Measurements from ENCODE around the gene ANGEL1.
A peak's percentile ranks its signal among the peaks of the same experiment; 100 is the strongest.

ANGEL1 gene

DNA sequence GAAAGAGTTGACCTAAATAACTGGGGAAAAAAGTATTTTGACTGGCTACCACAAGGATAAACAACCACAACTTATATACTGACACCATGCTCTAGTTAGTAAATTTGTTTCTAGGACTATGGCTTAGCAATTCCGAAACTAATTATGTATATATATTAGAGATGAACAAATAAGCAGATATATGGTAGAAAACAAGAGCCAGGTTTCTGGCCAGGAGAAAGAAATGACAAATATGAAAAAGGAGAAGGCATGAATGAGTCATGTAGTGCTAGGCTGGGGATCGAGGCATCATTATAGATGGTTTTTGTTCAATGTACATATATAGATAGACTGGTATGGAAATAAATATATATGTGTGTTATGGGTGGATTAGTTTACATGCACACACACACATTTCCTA lies 8.0 kb upstream of the ANGEL1 start:
- DNase-seq, result no peak

GRCh38 chr14:76814726-76815645 lies 2.3 kb upstream of the ANGEL1 start:
- no peak for DNase-seq

DNA sequence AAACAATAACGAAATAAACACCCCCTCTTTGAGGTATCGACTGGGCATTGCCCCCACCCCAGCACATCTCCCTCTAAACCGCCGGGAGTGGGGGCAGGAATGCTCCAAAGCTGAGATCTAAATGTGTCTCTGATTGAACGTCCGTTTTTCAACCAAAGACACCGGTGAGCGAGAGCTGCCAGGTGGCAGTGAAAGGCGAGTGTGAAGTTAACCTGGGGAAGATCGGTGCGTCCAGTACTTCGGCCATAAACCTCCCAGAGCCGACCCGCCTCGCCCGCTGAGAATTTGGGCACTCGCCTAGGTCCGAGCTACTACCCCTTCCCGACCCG lies 625 bp downstream of the ANGEL1 start:
- DNase-seq, result no peak

- DNase-seq, result peak; percentile 17
Measured at GRCh38 chr14:76811561-76811960, 1.1 kb downstream of the ANGEL1 start.

- peak; percentile 77 for DNase-seq
Measured at GRCh38 chr14:76810953-76811400, 1.7 kb downstream of the ANGEL1 start.

GRCh38 chr14:76810525-76810924 lies 2.2 kb downstream of the ANGEL1 start:
- no peak for DNase-seq

- DNase-seq, result no peak
Measured at GRCh38 chr14:76808990-76809389, 3.7 kb downstream of the ANGEL1 start.

- DNase-seq, result peak; percentile 48
Measured at GRCh38 chr14:76808011-76808410, 4.7 kb downstream of the ANGEL1 start.

- no peak for DNase-seq
Measured at GRCh38 chr14:76806446-76806845, 6.2 kb downstream of the ANGEL1 start.

DNA sequence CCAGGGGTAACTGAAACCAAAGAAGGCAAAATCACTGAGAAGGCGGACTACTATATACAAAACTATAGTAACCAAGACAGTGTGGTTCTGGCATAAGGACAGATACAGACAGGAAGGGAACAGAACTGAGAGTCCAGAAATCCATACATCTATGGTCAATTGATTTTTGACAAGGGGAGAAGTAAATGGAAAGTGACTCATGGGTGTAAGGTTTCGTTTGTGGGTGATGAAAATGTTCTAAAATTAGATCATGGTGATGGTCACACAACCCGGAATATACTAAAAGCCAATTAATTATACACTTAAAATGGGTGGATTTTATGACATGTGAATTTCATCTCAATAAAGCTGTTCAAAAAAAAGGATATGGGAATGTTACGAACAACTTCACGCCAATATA lies 18.7 kb downstream of the ANGEL1 start:
- no peak for DNase-seq

DNA sequence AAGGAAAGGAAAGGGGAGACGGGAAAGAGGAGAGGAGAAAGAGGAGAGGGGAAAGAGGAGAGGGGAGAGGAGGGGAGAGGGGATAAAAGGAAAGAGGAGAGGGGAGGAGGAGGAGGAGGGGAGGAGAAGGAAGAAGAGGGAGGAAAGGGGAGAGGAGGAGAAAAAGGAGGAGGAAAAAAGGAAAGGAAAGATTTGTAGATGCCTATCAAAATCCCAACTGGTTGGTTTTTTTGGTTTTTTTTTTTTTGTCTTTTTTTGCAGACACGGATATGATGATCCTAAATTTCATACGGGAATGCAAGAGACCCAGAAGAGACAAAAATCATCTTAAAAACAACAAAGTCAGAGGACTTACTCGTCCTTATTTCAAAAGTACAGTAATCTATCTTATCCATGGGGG lies 19.4 kb downstream of the ANGEL1 start:
- DNase-seq, result no peak

DNA sequence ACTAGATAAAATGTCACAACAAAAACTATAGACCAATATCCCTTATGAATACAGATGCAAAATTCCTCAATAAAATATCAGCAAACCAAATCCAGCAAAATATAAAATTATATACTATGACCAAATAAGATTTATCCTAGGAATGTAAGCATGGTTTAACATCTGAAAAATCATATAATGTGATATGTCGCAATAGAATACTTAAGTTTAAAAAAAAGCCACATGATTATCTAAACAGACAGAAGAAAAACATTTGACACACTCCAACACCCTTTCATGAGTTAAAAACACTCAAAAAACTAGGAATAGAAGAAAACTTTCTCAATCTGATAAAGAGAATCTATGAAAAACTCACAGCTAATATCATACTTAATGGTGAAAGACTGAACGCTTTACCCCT lies 20.3 kb downstream of the ANGEL1 start:
- DNase-seq, result no peak

GRCh38 chr14:76786601-76787000 lies 26.1 kb downstream of the ANGEL1 start:
- no peak for DNase-seq

GRCh38 chr14:76784881-76785280 lies 27.8 kb downstream of the ANGEL1 start:
- DNase-seq, result peak; percentile 90

DNA sequence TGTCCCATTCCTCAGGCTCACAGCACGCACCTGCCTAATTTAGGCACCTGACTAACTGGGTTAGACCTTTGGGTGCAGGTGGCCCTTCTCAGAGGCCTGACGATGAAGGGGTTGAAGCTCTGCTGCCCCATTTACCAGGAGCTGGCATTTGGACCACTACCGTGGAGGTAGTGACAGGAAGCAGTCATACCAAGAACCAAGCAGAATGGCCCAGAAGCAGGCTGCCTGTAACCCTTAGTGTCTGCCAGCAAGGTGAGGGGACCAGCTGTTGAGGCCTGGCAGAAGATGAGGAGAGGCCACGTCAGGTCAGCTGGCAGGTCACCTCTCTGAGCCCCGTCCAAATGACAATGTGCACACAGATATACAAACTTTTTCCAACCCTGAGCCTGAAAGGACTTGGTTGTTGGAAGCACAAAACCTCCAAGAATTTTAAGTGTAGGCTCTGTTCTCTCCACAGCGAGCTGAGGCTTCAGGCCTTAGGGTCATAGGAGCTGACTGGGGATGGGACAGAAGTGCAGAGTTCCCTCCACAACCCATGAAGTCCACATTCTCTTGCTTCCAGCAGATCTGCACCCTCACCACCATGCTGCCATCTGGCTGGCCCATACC lies 28.3 kb downstream of the ANGEL1 start:
- no peak for DNase-seq

DNA sequence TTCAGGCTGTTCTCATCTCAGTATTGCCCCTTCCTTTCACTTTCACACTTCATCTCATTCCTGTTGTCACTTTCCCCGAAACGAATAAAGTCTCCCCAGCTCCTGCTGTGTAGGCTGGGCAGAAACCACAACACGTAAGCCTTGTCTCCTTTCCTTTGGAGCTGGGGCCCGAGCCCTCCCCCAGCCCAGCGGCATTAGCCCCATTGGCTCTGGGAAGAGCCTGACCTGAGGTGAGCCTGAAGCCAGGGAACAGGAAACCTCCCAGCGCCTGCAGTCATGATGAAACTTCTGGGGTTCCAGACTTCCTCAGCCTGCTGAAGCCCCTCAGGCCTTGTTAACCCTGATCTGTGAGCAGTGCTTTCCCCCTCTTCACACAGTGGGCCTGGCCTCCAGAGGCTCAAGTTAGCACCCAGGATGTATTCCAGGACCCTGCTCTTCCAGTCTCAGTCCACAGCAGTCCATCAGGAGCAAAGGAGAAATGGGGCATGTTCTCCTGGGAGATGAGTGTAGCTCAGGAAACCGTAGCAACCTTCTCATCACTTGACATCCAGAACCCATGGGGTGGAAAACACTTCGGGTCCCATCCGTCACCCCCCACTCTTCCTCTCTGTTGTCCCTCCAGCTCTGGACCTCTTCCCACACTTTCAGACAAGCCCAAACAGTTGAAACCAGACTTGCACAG lies 29.7 kb downstream of the ANGEL1 start:
- peak; percentile 76 for DNase-seq

- DNase-seq, result no peak
Measured at GRCh38 chr14:76782115-76782884, 30.4 kb downstream of the ANGEL1 start.

DNA sequence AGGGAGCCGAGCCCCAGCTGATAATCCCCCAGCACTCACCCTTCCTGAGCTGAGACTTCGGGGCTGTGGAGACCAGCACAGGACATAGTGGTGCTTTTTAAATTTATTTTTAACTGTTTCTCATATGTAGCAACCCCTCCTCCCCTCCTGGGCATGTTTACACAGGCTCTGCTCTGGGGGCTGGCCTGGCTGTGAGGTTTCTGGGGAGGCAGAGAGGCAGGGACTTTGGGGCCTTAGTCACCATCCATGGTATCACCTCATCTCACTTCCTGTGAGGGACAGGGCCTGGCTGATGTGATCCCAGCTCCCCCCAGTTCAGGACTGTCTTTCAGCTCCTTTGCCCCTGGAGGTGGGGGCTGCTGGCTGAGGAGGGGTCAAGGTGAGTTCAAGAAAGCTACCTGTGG lies 31.0 kb downstream of the ANGEL1 start:
- no peak for DNase-seq

- DNase-seq, result no peak
Measured at GRCh38 chr14:76780875-76781647, 31.6 kb downstream of the ANGEL1 start.

GRCh38 chr14:76780360-76780759 lies 32.3 kb downstream of the ANGEL1 start:
- DNase-seq, result no peak

DNA sequence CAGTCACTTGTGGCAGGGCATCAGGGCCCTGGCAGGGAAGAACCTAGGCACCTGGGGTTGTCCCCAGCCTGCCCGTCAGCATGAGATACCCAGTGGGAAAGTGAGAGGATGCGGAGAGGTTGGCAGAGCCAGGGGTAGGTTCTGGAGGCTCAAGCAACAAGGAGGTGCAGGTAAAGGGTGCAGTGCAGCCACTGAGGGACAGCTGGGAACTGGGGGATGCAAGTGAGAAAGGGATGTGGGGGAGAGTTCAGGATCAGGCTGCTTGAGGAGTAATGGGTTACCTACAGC lies 32.7 kb downstream of the ANGEL1 start:
- no peak for DNase-seq

DNA sequence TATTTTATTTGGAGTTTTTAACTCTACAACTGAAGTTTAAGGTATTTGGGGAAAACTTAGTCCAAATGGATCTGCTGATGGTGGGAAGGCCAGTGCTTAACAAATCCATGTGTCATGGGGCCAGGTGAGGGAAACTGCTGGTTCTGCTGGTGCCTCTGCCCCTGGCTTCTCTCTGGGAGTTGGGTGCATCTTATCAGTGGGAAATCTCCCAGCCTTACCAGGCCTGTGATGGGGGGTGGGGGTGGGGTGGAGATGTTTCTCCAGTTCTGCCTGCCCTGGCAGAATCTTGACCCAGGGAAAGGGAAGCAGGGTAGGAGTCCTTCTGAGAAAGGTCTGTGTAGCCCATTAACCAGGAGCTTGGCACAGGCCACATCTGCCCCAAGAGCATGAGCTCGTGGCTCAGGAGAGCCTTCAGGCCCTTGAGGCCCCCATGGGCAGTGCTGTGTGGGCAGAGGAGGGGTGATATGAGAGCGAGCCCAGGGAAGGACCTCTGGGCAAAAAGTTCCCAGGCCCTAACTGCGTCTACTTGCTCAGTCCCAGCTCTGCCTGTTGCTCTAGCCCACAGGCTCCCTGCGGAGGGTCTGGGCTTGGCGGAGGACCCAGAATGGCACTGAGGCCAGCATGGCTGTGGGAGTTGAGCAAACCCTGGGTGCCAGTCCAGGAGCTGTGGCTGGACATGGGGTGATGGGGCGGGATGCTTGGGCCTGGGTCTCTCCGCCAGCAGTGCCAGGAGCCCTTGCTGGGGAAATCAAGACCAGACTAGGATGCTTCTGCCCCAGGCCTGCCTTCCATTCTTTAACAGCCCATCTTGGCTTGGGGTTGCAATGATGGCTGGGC lies 33.2 kb downstream of the ANGEL1 start:
- no peak for DNase-seq
